ENCODE data around the gene ADD3.

DNA sequence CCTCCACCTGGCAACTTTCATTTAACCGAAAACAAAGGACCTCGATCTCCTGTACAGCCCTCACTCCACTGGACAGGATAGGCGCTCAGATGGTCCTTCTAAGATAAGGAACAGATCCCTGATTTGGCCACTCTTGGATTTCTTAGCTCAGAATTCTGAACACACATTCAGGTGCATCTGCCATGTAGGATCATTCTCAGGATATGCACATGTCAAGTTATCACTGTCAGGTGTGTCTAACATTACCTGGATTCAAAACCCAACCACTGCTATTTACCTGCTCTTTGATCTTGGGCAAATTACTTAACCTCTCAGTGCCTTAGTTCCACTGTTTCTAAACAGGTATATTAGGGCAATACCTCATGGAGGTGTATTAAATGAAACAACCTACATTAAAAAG is 12.2 kb upstream of the ADD3 start:
- TF ChIP-seq, protein P1, sequence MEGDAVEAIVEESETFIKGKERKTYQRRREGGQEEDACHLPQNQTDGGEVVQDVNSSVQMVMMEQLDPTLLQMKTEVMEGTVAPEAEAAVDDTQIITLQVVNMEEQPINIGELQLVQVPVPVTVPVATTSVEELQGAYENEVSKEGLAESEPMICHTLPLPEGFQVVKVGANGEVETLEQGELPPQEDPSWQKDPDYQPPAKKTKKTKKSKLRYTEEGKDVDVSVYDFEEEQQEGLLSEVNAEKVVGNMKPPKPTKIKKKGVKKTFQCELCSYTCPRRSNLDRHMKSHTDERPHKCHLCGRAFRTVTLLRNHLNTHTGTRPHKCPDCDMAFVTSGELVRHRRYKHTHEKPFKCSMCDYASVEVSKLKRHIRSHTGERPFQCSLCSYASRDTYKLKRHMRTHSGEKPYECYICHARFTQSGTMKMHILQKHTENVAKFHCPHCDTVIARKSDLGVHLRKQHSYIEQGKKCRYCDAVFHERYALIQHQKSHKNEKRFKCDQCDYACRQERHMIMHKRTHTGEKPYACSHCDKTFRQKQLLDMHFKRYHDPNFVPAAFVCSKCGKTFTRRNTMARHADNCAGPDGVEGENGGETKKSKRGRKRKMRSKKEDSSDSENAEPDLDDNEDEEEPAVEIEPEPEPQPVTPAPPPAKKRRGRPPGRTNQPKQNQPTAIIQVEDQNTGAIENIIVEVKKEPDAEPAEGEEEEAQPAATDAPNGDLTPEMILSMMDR (conservative IDR thresholded peaks at IDR 0.05; ENCODE audit: low read length): no peak
- no peak for TF ChIP-seq EZH2phosphoT487 (IDR thresholded peaks at IDR 0.05; ENCODE audit: borderline replicate concordance)
